Occipital lobe (tissue), 2 donors: ENCODE data around the gene PSEN2. TPM values are rescaled to one million over a fixed set of nuclear protein-coding genes. Genes with fewer than 3 reads are reported as not detected.

ENCODE experiments used
- DNase-seq: peaks from one replicate; lab custom pipeline; 2025; lab: John Stamatoyannopoulos, UW
- total RNA-seq: library from RNA; depleted of rRNA; stranded (reverse); fragments of >200 nt; gene quantifications from one replicate; pipeline ENCODE4 v1.2.3, GENCODE V29; 2014

Gene PSEN2
- total RNA-seq, 1 donor from 2014 or later: 28.2 TPM

DNA sequence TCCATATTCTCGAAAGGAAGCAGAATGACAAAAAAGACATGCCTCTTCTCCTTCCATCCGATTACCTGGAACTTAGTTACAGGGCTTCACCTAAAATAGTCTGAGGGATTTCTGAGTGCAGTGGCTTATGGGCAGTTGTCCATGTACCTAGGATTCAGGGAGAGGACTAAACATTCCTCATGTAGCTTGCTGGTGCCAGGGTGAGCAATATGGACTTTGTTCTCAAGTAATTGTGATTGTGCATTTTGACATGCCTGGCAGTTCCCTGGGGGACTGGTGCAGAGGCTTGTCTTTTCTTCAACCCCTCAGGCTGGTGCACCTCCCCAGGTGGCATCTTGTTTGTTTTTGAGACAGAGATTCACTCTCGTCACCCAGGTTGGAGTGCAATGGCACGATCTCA lies 6.1 kb upstream of the PSEN2 start:
- DNase-seq: no peak

DNA sequence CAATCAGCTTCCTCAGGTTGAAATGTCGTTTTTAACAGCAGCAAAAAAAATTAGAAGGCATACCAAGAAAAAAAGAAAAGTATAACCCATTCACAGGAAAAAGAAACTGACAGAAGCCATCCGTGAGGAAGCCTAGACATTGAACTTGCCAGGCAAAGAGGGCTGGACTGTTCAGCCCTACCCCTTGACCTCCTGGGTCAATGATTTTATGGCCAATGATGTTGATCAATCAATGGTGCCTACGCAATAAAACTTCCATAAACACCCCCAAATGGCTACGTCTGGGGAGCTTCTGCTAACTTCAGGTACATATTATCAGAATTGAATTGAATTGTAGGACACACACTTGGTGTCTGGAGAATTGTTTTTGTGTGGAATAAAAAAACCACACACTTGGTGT lies 4.8 kb upstream of the PSEN2 start:
- no peak for DNase-seq

- DNase-seq: no peak
Measured at GRCh38 chr1:226867461-226868054, 2.9 kb upstream of the PSEN2 start.

- DNase-seq: no peak
Measured at GRCh38 chr1:226868726-226869125, 1.7 kb upstream of the PSEN2 start.

GRCh38 chr1:226870026-226870400 lies 403 bp upstream of the PSEN2 start:
- no peak for DNase-seq

DNA sequence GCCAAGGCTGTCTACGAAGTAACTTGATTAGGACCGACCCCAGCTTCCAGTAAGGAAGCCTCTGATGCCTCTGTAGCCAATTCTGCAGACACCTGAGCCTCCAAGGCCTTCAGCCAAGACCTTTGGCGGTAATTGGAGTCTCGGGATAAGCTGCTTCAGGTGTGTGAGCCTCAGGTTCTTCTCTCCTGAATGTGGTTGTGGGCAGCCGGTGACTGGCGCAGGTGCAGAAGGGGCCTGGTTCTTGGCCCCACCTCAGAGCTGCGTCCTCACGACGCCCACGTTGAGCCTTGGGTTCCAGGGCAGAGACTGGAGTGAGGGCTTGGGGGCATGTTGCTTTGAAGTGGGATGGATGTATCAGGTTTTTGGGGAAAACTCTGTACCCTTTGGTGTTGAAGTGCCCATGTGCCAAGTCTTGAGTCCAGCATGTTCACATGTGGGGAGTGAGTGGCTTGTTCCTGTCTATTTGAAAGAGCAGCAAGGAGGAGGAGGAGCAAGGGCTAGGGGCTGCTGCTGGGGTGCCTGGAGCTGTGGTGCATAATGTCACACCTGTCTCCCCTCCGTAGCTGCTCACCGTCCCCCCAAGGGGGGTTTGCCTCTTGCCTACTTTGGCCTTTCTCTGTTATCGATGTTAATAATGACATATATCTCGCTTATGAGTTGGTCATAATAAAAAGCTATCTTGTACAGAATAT lies 1.4 kb downstream of the PSEN2 start:
- DNase-seq: no peak

DNA sequence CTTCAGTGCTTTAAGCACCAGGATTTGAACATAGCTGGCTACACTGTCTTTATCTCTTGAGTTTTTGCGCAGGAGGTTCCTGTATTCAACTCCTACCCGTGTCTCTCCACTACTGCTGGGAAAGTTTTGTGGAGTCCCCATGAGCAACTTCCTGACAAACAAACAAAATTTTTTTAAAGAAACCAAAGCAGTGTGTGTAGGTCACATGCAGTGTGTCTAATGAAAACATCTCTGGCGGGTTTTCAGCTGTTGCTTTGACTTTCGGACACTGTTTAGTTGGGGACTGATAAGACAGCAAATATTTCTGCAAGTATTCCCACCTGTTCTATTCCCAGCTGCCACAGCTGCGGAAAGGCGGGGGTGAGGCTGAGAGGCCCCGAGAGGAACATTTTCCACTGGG lies 2.0 kb downstream of the PSEN2 start:
- no peak for DNase-seq

- DNase-seq: no peak
Measured at GRCh38 chr1:226873771-226874578, 3.6 kb downstream of the PSEN2 start.

DNA sequence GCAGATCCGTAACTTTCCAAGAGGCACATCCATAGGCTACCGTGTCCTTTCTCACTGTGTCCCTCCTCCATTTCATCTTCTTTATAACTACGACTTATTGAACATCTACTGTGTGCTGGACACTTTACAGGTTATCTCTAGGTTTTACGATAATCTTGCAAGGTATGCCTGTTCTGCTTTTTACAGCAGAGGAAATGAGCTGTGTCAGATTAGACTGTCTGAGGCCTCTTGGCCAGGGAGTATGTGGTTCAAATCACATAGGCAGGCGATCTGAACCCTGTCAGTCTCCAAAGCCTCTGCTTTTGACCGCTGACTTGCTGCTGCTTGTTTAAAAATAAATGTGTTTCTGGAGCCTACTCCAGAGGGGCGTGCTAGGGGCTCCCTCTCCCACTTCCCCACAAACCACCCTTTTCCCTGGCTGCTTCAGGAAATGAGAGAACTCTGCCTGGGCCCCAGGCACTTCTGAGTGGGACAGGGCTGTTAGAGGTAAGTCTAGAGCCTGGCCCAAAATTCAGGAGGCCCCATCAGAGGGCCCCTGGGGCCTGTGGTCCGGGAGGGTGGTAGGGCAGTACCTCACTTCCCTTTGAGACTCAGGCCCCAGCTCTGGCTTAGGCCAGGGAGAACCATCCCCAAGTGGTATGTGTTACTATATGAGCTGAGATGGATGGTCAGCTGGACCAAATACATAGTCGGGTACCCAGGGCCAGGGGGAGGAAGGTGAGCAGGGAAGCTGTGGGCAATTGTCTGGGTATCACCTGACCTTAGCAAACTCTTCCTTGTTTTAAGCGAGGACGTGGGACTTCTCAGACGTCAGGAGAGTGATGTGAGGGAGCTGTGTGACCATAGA lies 4.4 kb downstream of the PSEN2 start:
- DNase-seq: no peak

DNA sequence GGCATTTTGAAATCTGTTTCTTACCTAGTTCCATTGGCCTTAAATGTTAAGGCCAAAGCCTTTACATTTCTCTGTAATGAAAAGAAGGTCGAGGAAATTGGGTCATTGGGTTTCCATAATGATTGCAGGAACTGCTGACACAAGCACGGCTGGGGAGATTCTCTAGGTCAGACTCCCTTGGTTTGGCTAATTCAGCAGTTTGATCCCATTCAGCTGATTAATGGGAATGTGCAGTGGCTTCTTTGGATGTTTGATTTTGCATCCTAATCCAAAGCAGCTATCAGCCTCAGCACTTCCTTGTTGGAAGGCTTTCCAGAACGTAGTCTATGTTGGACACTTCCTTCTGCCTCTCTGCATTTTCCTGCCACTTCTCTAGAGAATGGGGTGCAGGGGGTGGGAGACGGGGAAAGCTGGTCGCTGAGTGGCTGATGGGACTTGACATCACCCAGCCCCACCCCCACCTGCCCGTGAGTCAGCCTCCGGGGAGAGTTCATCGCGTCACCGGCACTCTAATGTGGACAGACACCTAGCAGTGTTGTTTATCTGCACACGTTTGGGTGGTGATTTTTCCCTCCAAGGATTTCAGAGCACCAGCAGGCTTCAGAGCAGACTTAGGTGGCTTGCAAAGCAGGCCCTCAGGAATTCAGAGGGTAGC lies 5.4 kb downstream of the PSEN2 start:
- no peak for DNase-seq

- DNase-seq: no peak
Measured at GRCh38 chr1:226877669-226878068, 7.3 kb downstream of the PSEN2 start.

GRCh38 chr1:226880372-226881287 lies 10.2 kb downstream of the PSEN2 start:
- no peak for DNase-seq

GRCh38 chr1:226881515-226882185 lies 11.2 kb downstream of the PSEN2 start:
- DNase-seq: no peak

GRCh38 chr1:226882187-226882586 lies 11.8 kb downstream of the PSEN2 start:
- no peak for DNase-seq

DNA sequence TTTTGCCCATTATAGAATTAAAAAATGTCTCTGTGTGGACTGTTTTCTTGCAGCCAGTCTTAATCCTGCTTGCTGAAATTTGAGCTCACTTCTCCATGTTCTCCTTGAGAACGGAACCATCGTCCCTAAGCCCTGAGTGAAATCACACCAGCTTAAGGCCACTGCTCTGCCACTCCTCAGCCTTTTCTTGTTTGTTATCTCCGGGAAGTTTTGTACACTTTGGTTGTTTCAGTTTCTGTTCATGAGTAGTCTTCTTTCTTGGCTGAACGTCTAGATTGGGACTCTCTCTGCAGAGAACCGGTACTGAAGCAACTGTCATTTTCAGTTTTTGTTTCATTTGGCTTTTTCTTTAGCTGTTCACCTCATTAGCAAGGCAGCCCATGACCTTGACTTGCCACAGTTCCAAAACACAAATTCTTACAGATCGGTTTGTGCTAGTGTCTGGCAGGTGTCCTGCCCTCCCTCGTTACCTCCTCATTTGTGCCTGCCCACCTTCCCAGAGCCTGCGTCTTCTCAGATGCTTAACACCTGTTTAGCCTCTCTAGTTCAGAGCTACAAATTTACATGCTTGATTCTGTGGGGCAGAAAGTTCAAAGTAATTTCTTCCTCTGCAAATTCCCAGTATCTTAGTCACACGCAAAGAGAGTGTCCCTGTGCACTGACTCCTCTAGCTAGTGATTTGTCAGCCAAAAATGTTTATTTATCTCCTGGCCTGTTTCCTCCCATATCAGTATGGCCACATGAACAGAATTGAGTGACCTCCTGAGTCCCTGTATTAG lies 12.4 kb downstream of the PSEN2 start:
- no peak for DNase-seq

DNA sequence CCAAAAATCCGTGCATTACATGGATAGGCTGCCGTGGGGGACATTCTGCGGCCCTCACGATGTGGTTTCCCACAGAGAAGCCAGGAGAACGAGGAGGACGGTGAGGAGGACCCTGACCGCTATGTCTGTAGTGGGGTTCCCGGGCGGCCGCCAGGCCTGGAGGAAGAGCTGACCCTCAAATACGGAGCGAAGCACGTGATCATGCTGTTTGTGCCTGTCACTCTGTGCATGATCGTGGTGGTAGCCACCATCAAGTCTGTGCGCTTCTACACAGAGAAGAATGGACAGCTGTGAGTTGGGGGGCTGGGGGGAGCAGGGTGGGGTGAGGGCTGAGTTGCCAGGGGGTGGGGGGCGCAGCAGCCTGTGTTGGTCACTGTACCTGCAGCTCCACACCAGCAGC lies 13.2 kb downstream of the PSEN2 start:
- no peak for DNase-seq

DNA sequence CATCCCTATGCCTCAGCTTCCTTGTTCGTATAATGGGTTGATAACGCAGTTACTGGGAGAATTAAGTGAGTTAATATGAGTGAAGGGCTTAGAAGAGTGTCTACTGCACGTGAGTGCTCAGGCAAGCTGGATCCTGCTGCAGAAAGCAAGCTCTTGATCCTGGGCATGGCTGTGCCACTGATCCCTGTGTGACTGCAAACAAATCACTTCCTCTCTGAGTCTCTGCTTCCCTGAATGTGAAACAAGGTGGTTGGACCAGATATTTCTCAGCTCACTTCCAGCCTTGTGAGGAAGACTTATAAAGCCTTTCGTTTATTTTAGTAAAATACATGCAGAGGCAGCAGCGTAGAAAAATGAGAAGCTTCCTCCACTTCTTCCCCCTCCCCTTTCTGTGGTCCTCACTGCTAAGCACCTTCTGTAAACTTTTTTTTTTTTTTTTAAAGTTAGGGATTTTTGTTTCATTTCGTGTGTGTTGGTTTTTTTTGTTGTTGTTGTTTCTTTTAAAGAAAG lies 13.8 kb downstream of the PSEN2 start:
- DNase-seq: no peak

DNA sequence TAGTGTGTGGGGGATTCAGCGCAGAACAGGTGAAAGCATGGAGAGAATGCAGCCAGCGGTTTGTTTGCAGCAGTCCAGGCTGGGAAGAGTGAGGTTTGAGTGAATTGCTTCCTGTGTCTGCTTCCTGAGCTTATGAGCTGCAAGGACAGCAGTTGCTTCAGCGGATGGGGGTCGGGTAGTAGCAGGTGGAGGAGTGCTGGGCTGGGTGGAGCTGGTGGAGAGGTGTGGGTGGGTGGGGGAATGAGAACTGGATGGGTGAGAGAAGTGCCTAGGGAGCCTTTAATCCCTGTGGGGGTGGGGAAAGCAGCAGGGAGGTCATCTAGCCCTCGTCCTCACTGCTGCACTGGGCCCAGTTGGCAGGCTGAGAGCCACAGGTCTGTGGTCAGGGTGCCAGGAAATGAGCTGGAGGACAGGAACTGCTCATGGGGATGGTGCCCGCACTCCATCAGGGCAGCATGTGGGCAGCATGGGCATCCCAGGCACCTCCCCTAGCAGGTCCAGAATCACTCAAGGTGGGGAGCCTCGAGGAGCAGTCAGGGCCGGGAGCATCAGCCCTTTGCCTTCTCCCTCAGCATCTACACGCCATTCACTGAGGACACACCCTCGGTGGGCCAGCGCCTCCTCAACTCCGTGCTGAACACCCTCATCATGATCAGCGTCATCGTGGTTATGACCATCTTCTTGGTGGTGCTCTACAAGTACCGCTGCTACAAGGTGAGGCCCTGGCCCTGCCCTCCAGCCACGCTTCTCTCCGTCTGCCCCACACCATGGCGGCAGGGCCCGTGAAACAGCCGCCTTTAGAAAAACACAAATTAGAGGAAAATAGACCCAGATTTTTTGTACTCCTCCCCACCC lies 14.8 kb downstream of the PSEN2 start:
- no peak for DNase-seq
